Measurements from ENCODE around the gene COX15.

DNA sequence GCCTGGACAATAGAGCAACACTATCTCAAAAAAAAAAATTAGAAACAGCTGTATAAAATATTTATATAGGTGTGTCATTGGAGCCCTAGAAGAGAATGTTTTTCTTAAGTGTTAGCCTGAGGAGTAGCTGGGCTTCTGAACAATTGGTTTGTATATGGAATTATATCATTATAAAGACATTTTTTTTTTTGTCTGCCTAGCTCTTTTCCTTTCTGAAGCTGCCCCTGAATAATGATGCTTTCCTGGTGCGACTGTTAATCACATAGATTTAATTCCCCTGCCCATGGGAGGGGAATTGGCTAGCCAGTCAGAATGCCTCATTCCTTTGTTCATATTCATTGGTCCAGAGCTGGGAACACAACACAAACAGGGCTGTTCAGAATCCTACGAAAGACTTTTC, 36.6 kb upstream of the COX15 start:
- TF ChIP-seq, protein P1, sequence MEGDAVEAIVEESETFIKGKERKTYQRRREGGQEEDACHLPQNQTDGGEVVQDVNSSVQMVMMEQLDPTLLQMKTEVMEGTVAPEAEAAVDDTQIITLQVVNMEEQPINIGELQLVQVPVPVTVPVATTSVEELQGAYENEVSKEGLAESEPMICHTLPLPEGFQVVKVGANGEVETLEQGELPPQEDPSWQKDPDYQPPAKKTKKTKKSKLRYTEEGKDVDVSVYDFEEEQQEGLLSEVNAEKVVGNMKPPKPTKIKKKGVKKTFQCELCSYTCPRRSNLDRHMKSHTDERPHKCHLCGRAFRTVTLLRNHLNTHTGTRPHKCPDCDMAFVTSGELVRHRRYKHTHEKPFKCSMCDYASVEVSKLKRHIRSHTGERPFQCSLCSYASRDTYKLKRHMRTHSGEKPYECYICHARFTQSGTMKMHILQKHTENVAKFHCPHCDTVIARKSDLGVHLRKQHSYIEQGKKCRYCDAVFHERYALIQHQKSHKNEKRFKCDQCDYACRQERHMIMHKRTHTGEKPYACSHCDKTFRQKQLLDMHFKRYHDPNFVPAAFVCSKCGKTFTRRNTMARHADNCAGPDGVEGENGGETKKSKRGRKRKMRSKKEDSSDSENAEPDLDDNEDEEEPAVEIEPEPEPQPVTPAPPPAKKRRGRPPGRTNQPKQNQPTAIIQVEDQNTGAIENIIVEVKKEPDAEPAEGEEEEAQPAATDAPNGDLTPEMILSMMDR (optimal IDR thresholded peaks at IDR 0.05 in 1 of 3, IDR thresholded peaks at IDR 0.05 in 1 of 3, conservative IDR thresholded peaks at IDR 0.05 in 1 of 3; ENCODE audit: extremely low read depth in 1 of 3, insufficient read depth in 2 of 3, low read length in 3 of 3) = no peak
- no peak for TF ChIP-seq EZH2 (IDR thresholded peaks at IDR 0.05; ENCODE audit: low read length)

All from keratinocyte (primary cell).